HG02938 (cell line): ENCODE results near the gene EFCAB6.

ENCODE experiments used
- ATAC-seq: cut with Tn5 transposase; IDR thresholded peaks from one replicate; pipeline ENCODE4 v1.9.1; 2021; ENCODE audit warnings: mild to moderate bottlenecking, moderate library complexity; ENCODE audit not compliant: unreplicated experiment

Gene EFCAB6

DNA sequence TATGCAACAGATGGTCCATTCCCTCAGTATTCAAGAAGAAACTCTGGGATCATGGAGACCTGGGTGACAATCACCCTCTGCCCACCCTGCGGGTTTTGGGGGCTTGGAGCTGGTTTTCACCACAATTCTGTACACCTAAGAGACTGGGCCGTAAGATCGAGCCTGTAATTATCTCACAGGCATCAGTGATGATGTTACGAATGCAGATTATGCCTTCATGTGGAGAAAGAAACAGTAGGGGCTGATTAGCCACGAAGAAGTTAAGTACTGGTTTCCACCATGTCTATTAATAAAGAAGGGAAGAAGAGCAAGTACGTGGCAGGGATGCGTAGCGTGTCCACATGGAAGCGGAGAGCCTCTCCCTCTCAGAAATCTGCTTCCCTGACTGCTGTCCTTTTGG is 5.3 kb upstream of the EFCAB6 start:
- ATAC-seq = no peak

DNA sequence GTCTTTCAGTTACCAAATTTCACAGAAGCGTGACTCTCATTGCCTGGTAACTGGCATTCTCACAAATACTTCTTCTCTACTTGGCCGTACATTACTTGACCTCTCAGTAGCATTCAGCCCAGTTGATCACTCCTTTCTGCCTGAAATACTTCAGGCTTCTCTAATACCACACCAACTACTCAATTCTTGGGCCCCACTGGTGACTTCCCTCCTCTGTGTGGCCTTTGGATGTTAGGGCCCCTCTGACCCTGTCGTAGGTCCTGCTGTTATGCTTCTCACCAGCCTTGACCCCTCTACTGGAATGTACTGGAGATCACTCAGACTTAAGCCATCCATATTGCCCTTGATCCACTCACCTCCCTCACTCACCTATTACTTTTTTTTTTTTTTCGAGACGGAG is 2.2 kb upstream of the EFCAB6 start:
- ATAC-seq = no peak

DNA sequence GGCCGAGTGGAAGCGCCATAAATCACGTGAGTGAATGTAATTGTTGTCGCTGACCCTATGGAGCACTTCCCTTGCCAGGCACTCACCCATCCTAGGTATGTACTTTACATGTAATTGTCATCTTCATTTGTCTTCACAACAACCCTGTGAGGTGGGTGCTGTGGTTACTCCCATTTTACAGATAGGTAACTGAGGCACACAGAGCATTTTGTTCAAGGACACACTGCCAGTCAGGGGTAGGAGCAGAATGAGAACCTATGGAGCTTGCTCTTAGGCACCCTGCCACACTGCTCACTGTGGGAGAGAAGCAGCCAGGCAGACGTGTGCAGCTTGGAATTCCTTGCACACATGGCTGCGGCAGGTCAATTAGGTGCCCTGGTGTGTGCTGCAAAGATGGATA is 785 bp upstream of the EFCAB6 start:
- no peak for ATAC-seq

DNA sequence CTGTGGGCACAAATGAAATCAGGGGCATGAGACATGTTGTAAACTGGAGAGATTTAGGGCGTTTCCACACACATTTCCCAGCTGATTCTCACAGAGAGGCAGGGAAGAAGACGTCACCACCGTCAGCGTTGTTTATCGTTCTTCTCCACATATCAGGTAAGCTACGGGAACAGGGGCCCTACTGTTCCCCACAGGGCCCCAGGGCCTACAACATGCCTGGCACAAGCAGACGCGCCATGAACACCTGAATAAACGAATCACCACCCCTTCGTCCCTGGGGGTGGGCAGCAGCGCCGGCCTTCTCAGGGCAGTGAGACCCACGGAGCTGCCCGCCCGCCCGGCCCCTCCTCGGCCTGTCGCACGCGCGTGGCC is 342 bp downstream of the EFCAB6 start:
- no peak for ATAC-seq

DNA sequence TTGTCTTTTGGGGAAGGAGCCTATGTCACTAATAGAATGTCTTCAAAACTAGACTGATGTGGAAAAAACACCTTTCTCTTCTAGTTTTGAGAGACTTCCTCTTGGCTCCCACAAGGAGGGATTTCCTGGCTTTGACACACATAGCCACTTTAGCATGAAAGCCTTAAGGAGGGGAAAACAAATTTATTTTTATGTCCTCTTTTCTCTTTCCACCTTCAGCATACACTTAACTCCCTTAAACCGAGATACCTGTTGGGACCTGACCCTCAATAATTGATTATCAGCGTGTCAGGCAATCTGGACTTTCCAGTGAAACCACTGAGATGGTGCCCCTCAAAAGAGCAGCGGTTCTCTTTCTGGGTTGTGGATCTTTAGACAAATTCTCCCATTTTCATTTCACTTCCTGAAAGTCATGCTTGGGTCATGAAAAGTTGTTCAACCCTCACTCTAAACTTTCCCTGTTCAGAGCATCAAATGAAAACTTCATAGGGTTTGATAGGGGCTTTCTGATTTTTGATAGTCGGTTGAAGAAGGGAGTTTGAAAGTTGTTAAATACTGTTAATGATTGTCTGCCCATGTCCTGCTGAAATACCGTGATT is 9.1 kb downstream of the EFCAB6 start:
- no peak for ATAC-seq

DNA sequence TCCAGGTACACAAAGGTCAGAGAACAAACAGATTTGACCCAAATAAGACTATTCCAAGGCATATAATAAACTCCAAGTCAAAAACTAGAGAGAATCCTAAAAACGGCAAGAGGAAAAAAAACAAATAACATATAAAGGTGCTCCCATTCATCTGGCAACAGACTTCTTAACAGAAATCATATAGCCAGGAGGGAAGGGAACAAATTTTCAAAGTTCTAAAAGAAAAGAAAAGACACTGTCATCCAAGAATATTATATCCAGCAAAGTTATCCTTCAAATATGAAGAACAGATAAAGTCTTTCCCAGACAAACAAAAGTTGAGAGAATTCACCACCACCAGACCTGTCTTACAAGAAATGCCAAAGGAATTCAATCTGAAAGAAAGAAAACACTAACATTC is 11.1 kb downstream of the EFCAB6 start:
- no peak for ATAC-seq

DNA sequence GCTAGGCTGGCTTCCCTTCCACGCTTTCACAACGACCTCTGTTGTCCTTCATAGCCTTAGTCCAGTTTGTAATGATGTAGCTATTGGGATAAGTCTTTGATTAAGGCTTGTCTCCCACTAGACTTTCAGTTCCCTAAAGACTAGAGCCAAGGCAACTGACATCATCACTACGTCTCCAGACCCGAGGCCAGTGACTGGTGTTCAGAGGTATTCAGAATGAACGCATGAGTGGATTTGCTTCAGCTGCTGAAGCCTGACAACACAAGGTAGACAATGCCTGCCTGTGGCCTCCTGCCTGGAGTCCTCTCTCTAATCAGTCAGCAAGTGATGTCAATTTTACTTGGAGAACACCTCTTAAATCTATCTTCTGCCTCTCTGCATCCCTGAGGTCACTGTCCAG is 13.6 kb downstream of the EFCAB6 start:
- ATAC-seq = no peak

DNA sequence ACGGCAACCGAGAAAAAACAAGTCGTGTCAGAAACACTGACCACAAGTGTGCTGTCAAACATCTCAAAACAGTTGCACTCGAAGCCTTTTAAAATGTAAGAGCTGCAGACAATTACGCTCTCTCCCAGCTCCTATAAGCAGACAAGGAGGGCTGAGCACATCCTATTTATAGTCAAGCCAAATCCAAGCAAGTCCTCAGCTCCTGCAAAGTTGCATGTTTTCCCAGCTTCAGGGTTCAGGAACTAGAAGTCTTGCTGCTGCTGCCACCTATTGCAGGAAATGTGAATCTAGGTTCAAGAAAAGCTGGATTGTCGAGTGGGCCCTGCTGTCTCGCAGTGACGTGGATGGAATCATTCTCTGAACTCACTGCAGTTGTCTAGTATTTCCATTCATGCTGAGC is 15.5 kb downstream of the EFCAB6 start:
- ATAC-seq = no peak

DNA sequence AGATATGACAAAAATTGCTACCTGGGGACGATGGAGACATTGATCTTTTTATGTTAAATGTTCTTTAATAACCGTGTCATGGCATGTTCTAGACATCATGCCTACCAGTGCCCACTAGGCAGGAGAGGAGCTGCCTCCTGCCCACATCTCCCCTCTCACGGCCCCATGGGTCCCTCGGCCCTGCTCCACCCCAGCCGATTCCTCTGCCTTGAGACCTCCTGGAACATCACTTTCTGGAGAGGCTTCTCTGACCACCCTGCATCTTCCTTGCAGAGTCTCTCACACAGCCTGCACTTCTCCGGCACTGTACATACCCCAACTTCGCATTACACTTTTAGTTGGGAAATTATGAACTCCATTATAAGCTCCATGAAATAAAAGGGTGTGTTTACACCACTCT is 16.8 kb downstream of the EFCAB6 start:
- ATAC-seq = no peak

DNA sequence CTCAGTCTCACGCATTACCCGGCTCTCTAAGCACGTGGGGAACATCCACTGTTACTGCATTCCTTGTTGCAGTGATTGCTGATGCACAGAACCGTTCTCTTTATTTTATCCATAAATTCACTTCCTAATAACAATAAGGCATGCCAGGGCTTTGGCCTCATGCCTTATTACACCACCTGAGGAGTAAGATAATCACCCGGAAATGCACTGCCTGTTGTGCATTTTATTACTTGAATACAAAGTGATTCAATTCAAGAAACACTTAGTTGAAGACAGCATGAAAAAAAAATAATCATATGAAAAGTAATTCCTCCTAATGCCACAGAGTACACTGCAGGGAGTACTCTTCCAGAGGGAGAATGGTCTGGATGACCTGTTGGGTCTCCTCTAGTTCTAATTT is 19.2 kb downstream of the EFCAB6 start:
- no peak for ATAC-seq

DNA sequence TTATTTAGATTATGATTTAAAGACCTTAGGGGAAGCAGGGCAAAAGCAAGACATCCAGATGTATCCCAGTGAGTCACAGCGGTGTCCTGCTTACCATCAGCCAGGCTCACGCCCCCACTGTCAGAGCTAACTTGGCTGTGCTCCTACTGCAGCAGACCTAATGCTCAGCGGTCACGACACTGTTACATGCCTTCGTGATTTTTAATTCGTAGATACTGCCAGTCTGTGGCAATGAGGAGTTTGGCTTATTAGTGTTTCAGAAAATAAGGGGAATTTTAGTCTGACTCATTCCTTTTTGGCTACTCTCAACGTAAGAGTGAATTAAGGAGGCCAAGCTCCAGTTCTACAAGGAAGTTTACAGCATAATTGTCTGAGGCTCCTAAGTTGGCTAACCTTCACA is 22.7 kb downstream of the EFCAB6 start:
- no peak for ATAC-seq

DNA sequence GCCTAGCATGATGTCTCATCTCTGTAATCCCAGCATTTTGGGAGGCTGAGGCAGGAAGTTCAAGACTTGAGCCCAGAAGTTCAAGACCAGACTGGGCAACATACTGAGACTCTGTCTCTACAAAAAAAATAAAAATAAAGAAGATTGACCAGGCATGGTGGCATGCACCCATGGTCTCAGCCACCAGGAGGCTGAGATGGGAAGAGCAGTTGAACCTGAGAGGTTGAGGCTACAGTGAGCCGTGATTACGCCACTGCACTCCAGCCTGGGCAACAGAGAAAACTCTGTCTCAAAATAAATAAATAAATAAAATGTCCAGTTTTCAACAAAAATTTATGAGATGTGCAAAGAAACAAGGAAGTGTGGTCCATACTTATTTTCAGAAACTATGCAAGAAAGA is 28.3 kb downstream of the EFCAB6 start:
- ATAC-seq = no peak

DNA sequence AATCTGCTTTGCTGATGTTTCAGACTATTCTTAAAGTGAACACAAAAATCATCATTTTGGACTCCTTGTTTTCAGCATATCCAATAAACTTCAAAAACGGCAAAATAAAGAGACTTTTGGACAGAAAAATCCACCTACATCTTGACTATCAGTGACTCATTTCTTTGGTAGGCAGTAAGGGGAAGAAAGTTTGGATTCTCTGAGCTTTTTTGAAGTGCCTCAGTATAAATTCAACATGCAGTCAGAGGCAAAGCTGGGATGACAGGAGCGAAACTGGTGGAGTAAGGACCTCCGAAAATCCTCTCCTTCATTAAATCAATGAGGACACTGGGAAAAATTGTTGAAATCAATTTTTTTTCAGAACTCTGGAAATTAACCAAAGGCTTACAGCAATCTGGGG is 29.7 kb downstream of the EFCAB6 start:
- ATAC-seq = no peak

DNA sequence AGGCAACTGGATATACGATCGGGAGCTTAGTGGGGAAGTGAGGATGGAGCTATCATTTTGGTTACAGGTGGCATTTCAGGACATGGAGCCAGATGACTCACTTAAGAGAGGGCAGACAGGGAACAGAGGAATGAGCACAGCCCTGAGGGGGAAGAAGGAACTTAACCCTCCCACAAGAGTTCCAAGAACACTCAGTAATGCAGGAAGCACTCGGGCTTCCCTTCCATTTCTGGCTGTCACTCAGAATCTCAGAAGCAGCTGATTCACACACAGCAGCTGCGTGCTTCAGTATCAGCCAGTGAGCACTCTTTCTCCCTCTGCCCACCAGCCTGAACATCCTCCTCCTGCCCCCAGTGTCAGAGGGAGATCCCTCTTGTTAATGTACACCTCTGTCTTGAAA is 34.8 kb downstream of the EFCAB6 start:
- ATAC-seq = no peak

DNA sequence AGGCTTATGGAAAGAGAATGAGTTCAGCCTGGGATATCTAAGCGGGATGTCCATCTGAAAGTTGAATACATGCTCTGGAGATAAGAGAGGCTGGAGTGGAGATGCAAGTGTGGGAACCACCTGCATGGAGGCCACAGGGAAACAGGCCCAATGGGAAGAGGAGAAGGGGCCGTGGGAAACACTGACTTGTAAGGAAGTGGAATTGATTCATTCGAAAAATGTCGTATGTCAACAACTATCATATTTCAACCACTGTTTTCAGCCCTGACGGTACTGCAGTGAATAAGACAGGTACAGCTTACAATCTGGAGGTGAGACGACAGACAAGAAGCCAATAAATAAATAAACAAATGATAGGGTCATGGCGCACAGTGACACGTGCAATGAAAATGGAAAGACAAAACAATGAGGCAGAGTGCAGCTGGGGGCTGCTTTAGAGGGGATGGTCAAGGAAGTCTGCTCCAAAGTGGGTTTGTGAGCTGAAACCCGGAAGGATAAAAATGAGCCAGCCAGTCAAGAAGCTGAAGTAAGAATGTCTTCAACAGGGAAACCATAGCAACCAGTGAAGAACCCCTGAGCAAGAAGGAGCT is 35.9 kb downstream of the EFCAB6 start:
- no peak for ATAC-seq

DNA sequence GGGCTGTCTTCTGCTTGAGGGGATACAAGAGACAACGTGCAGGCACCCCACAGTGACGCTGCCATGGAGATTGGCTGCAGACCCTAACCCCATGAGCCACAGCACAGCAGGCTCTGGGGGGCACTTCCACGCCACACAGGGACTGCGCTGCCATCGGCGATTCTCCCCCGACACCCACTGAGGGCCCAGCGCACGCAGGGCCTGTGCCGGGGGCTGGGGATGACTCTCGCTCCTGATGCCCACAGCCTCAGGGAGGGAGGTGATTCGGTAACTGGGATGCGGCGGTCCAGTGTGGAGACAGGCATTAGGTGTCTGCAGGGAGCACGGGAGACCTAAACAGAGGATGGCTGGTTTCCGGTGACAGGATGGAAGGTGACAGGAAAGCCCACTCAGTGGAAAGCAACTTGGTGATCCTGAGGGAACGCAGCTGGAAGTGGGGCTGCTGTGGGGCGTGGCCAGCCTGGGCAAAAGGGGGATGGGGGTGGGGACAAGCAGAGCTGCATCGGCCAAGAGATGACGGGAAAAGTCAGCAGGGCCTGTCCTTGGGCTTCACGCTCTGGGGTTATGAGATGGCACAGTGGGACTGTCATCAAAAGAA is 37.7 kb downstream of the EFCAB6 start:
- ATAC-seq = no peak

DNA sequence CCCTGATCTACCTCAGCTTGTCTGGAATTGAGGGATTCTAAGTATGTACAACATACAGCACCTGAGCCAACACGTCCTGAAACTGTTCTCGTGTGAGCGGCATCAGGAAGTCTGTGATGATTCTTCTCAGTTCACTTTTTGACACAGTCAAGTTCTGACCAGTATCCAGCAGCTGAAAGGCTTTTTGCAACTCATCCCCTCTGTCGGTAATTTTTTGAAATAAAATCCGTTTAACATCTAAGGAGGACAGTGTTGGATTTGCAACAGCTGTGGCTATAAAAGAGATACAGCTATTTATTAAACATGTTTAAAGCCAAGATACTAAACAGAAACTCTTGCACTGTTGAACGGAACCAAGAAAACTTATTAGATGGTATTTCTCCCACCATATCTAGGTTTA is 39.3 kb downstream of the EFCAB6 start:
- ATAC-seq = no peak

DNA sequence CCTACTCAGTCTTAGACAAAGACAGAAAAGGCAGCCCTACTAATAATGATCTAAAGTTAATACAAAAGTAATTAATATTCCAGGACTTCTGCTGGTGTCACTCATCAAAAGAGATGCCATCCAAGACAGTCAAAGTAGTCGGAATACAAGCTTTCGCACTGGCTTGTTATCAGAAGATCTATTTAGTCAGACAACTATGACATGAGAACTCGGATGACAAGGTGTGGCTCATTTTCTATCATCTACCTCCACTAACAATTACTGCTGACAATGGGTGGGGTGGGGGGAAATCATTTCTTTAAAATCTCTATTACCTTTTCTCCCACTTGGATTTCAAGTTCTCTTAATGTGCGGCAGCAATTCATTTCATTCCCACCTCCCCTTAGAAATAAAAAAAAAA is 56.7 kb downstream of the EFCAB6 start:
- no peak for ATAC-seq

DNA sequence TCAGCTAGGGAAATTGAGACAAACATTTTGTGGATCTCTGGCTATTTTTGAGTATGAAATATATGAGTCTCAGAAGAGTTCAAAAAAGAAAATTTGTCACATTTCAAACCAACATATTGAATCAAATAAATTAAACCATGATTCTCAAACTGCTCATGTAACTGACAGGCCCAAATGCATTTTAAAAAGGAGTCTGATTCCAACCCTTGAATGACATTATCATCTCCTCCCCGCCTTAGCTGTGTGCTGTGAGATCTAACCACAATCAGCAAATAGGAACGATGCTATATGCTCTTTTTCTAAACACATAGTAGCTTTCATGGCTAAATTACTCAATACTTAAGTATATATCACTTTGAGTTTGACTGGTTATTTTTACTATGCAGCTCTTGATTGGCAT is 57.1 kb downstream of the EFCAB6 start:
- ATAC-seq = no peak

DNA sequence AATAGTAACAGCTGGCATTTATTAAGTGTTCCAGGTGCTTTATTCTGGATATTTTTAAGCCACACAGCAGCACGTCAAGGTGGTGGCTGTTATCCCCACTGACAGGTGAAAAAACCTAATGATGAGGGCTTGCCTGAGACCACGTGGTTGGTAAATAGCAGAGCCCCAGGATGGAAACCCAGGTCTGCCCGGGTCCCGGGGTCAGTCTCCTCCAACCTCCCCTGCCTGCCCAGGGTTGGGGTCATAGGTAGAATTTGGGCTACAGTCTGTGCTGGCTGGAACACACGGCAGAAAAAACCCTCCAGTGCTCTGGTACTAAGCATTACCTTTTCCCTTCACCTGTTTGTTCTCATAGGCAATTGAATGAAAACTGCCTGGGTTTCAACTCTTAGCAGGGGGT is 57.9 kb downstream of the EFCAB6 start:
- ATAC-seq = no peak

DNA sequence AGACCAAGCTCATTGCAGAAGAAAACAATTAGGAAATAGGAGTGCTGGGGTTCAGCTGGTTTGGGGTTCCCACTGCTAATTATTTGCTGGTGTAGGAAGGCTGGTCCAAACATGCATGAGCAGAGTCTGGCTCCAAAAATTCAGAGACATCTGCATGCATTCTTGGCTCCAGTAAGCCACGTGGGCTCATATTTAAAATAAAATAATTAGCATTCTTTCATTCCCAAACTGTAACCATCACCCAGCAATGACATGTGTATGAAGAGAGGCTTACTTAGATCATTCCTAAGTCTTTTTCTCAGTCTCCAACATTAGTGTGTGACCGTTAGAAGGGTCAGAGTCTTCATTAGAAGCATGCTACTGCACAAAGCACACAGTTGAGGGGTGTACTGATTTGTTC is 58.4 kb downstream of the EFCAB6 start:
- no peak for ATAC-seq

DNA sequence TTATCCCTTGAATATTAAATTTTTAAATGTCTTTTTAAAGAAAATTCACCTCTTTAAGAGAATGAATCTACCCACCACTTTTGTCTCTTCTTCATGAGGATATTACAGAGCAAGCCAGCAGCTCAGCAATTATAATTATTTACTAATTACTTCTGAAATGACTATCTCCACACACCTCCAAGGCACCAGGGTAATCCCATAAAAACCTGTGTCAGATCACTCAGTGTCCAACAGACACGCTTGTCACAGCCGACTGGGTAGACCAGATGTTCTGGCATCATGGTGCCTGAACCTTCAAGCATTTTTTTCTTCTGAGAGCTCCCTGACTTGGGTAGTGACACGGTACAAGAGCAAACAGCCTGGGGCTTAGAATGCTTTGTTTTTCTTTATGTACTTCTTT is 61.4 kb downstream of the EFCAB6 start:
- no peak for ATAC-seq

DNA sequence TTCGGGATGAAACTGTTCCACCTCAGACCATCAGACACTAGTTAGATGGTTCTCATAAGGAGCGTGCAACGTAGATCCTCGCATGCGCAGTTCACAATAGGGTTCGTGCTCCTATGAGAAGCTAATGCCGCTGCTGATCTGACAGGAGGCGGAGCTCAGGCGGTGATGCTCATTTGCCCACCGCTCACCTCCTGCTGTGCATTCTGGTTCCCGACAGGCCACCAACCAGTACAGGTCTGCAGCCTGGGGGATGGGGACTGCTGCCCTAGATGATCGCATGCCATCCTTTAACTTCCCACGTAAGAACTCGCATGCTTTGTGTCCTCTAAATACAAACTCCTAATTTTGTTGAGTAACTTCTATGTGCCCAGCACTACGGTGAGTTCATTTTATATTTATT is 62.6 kb downstream of the EFCAB6 start:
- no peak for ATAC-seq
